Epithelial cell of prostate (primary cell): ENCODE measurements around the gene SUPT6H.
"Not testable (repeated sequence)": the region's sequence is repeated elsewhere in the genome, so short reads cannot be mapped to it uniquely, and the experiment has no call there.

Source experiments
- DNase-seq: peaks from one replicate; pipeline ENCODE4 v3.0.0-alpha.2; 2011; ENCODE audit warnings: low read depth, low spot score
- H3K27ac ChIP-seq: fragments of 450-650 bp; 2 replicates; pipeline ENCODE4 v1.5.1; 2017; ENCODE audit warnings: mild to moderate bottlenecking

Gene SUPT6H

GRCh38 chr17:28716740-28717577, 55.0 kb downstream of the SUPT6H start:
- H3K27ac ChIP-seq: peak overlapping the region; percentile 99
- no peak for DNase-seq

GRCh38 chr17:28717578-28718332, 55.8 kb downstream of the SUPT6H start, which contains the start of gene RAB34:
Gene RAB34 (minus strand): TSS chr17:28717868. CDS start chr17:28717266, 602 bp downstream.
- H3K27ac ChIP-seq: peak within 1 kb of the TSS; percentile 99
- DNase-seq: no peak

GRCh38 chr17:28718333-28719020, 56.5 kb downstream of the SUPT6H start:
- H3K27ac ChIP-seq: peak overlapping the region; percentile 99
- DNase-seq: no peak

- peak overlapping the region; percentile 99 for H3K27ac ChIP-seq
- DNase-seq: no peak
Observed at GRCh38 chr17:28719021-28719433, 57.0 kb downstream of the SUPT6H start.

GRCh38 chr17:28720247-28720996, 58.4 kb downstream of the SUPT6H start:
- DNase-seq: no peak
- H3K27ac ChIP-seq: peak overlapping the region; percentile 99

- H3K27ac ChIP-seq: peak overlapping the region; percentile 99
- not testable (repeated sequence) for DNase-seq
Observed at GRCh38 chr17:28720997-28721329, 59.0 kb downstream of the SUPT6H start.

- DNase-seq: no peak
- H3K27ac ChIP-seq: peak overlapping the region; percentile 99
Observed at GRCh38 chr17:28722417-28723158, 60.6 kb downstream of the SUPT6H start.

- H3K27ac ChIP-seq: peak overlapping the region; percentile 99
- no peak for DNase-seq
Observed at GRCh38 chr17:28723159-28723835, 61.3 kb downstream of the SUPT6H start.

- not testable (repeated sequence) for DNase-seq
- H3K27ac ChIP-seq: peak overlapping the region; percentile 99
Observed at GRCh38 chr17:28723836-28724499, 62.0 kb downstream of the SUPT6H start.

- H3K27ac ChIP-seq: peak overlapping the region; percentile 99
- no peak for DNase-seq
Observed at GRCh38 chr17:28724500-28725165, 62.6 kb downstream of the SUPT6H start.

GRCh38 chr17:28725166-28725659, 63.2 kb downstream of the SUPT6H start:
- peak overlapping the region; percentile 99 for H3K27ac ChIP-seq
- no peak for DNase-seq

- H3K27ac ChIP-seq: peak overlapping the region; percentile 99
- DNase-seq: no peak
Observed at GRCh38 chr17:28725660-28726225, 63.7 kb downstream of the SUPT6H start.

GRCh38 chr17:28726226-28726626, 64.2 kb downstream of the SUPT6H start, which contains the start of gene TLCD1:
Gene TLCD1 (minus strand): TSS chr17:28726233. CDS start chr17:28726097, 136 bp downstream.
- peak within 1 kb of the TSS; percentile 99 for H3K27ac ChIP-seq
- DNase-seq: no peak

- peak; percentile 78 for DNase-seq
- H3K27ac ChIP-seq: peak overlapping the region; percentile 99
Observed at GRCh38 chr17:28726627-28727491, 64.9 kb downstream of the SUPT6H start.

GRCh38 chr17:28728364-28729200, 66.6 kb downstream of the SUPT6H start, which contains the start of gene NEK8:
Gene NEK8 (plus strand): TSS chr17:28728788. CDS start chr17:28728814, 26 bp downstream.
- peak within 1 kb of the TSS; percentile 99 for H3K27ac ChIP-seq
- DNase-seq: peak; percentile 87
